Endothelial cell of umbilical vein (primary cell): ENCODE results near the gene GRAMD1B. TPM values are rescaled to one million over a fixed set of nuclear protein-coding genes. Genes with fewer than 3 reads are reported as not detected.
A peak's percentile ranks its signal among the peaks of the same experiment; 100 is the strongest.

ENCODE experiments used
- BruUV-seq: library from RNA; stranded (reverse); fragments of 400-500 nt; replicated peaks from 2 replicates; lab custom pipeline; 2021; lab: Mats Ljungman, UMichigan
- CTCF ChIA-PET: fragments of 300-600, 350-600 bp; sonication (Branson Sonifier 250); formaldehyde crosslinking; loops from one replicate; lab custom pipeline; 2021; ENCODE audit warnings: antibody characterized with exemption, inconsistent platforms; lab: Charles Lee
- POLR2A ChIA-PET: fragments of 300-600, 350-600 bp; sonication (Branson Sonifier 250); formaldehyde crosslinking; loops from one replicate; lab custom pipeline; 2021; ENCODE audit warnings: antibody characterized with exemption, inconsistent platforms; lab: Charles Lee
- DNase-seq: peaks from one replicate; pipeline ENCODE4 v3.0.0-alpha.2; 2011; ENCODE audit warnings: low read depth, low spot score
- FAIRE-seq: peaks from 2 replicates; lab custom pipeline; 2011; peaks lifted over from hg19 to GRCh38; lab: Jason Lieb, UNC
- H2AFZ ChIP-seq: 2 replicates; pipeline ENCODE4 v1.6.0; 2012; ENCODE audit warnings: low read depth, low read length, control low read depth, inconsistent platforms
- H3K27ac ChIP-seq: 2 replicates; pipeline ENCODE4 v1.5.1; 2011; ENCODE audit warnings: low read depth, mild to moderate bottlenecking, control low read depth, low read length, moderate library complexity; ENCODE audit not compliant: insufficient read depth
- H3K27me3 ChIP-seq, 2 experiments: 2 replicates each; pipeline versions ENCODE4 v1.6.0 to v1.6.1; 2011; ENCODE audit warnings: low read length in 2 of 2, mixed read lengths in 1 of 2; ENCODE audit not compliant: control insufficient read depth in 2 of 2, insufficient read depth in 2 of 2
- H3K36me3 ChIP-seq, 2 experiments: 2 replicates in 1 of 2; 3 replicates in 1 of 2; pipeline ENCODE4 v1.5.1; 2011; ENCODE audit warnings: low read length in 2 of 2, mild to moderate bottlenecking in 1 of 2, moderate library complexity in 1 of 2; ENCODE audit not compliant: control insufficient read depth in 2 of 2, insufficient read depth in 2 of 2; ENCODE audit errors: extremely low read depth in 1 of 2
- H3K4me1 ChIP-seq: 3 replicates; pipeline ENCODE4 v1.5.1; 2011; ENCODE audit warnings: mild to moderate bottlenecking, low read length; ENCODE audit not compliant: control insufficient read depth, insufficient read depth; ENCODE audit errors: extremely low read depth
- H3K4me2 ChIP-seq: 2 replicates; pipeline ENCODE4 v1.6.1; 2011; ENCODE audit warnings: low read length, control low read depth, mixed read lengths; ENCODE audit not compliant: insufficient read depth
- H3K4me3 ChIP-seq, 3 experiments: fragments of 200-600 bp in 1 of 3; sonication (generic), shearing (Covaris generic) in 1 of 3; replicated peaks in 1 of 3; 2 replicates each; pipeline ENCODE4 v1.5.1; 2011 to 2016; ENCODE audit warnings: control low read depth in 3 of 3, low read length in 3 of 3, mild to moderate bottlenecking in 2 of 3, inconsistent platforms in 1 of 3, low read depth in 1 of 3, moderate library complexity in 1 of 3; ENCODE audit not compliant: insufficient read depth in 1 of 3
- H3K79me2 ChIP-seq: 2 replicates; pipeline ENCODE4 v1.6.0; 2012; ENCODE audit warnings: low read length, inconsistent platforms; ENCODE audit not compliant: control insufficient read depth, insufficient read depth
- H3K9ac ChIP-seq: replicated peaks from 2 replicates; pipeline ENCODE3; 2011; ENCODE audit warnings: low read length, control low read depth; ENCODE audit not compliant: insufficient read depth; ENCODE audit errors: extremely low read depth
- H3K9me1 ChIP-seq: replicated peaks from 3 replicates; pipeline ENCODE4 v1.6.0; 2011; ENCODE audit warnings: mild to moderate bottlenecking, low read length; ENCODE audit not compliant: control insufficient read depth, insufficient read depth; ENCODE audit errors: extremely low read depth
- H3K9me3 ChIP-seq: replicated peaks from 2 replicates; pipeline ENCODE4 v1.5.1; 2012; ENCODE audit warnings: low read length, inconsistent platforms; ENCODE audit not compliant: control insufficient read depth, insufficient read depth
- H4K20me1 ChIP-seq: replicated peaks from 2 replicates; pipeline ENCODE3; 2011; ENCODE audit warnings: mild to moderate bottlenecking, low read length; ENCODE audit not compliant: control insufficient read depth, insufficient read depth; ENCODE audit errors: extremely low read depth
- CTCF ChIP-seq, 2 donors: IDR thresholded peaks; 1 replicate in 1 of 2; 2 replicates in 1 of 2; pipeline ENCODE4 v1.5.1; 2011; ENCODE audit warnings: low read length in 2 of 2, mild to moderate bottlenecking in 2 of 2, moderate library complexity in 2 of 2, control low read depth in 1 of 2, inconsistent platforms in 1 of 2, low read depth in 1 of 2; ENCODE audit not compliant: insufficient read depth in 1 of 2; ENCODE audit errors: extremely low read depth in 1 of 2
- FOS ChIP-seq: IDR thresholded peaks from 2 replicates; pipeline ENCODE4 v1.6.1; 2011; ENCODE audit warnings: mild to moderate bottlenecking, low read length, moderate library complexity, borderline replicate concordance; ENCODE audit not compliant: insufficient read depth
- GATA2 ChIP-seq: IDR thresholded peaks from 2 replicates; pipeline ENCODE4 v1.7.0; 2011; ENCODE audit warnings: low read depth, mild to moderate bottlenecking, moderate library complexity, mixed read lengths, low read length; ENCODE audit not compliant: insufficient read length, insufficient read depth
- JUN ChIP-seq: IDR thresholded peaks from 2 replicates; pipeline ENCODE4 v1.6.1; 2011; ENCODE audit warnings: borderline replicate concordance, low read depth; ENCODE audit not compliant: insufficient read length, insufficient read depth
- MAX ChIP-seq: IDR thresholded peaks from 2 replicates; pipeline ENCODE4 v1.6.1; 2011; ENCODE audit not compliant: insufficient read depth, insufficient read length
- MYC ChIP-seq: IDR thresholded peaks from one replicate; pipeline ENCODE4 v1.6.1; 2011; ENCODE audit warnings: mild to moderate bottlenecking, low read depth, low read length
- POLR2A ChIP-seq: IDR thresholded peaks from 2 replicates; pipeline ENCODE4 v1.6.1; 2012; ENCODE audit warnings: low read depth, mild to moderate bottlenecking, control low read depth, low read length
- POLR2AphosphoS5 ChIP-seq: IDR thresholded peaks from 2 replicates; pipeline ENCODE4 v1.6.1; 2012; ENCODE audit warnings: low read depth, mild to moderate bottlenecking, control low read depth, low read length, moderate library complexity; ENCODE audit not compliant: insufficient read depth
- dilution Hi-C: fragments of 300-500 bp; cut with MboI; formaldehyde crosslinking; loops from one replicate; pipeline ENCODE4 v1.15.0; 2019; ENCODE audit warnings: low sequenced_read_pairs; ENCODE audit not compliant: extremely low pct_ligation_motif_present
- intact Hi-C: fragments of 100-400 bp; cut with micrococcal nuclease; formaldehyde crosslinking; loops from one replicate; pipeline ENCODE4 v1.10.0; 2022
- polyA plus RNA-seq, 4 experiments: library from polyadenylated mRNA; depleted of rRNA in 3 of 4; stranded (reverse) in 3 of 4; unstranded in 1 of 4; fragments of >200 nt; gene quantifications; 2 replicates each; pipeline versions ENCODE4 v1.2.1 to v1.2.3, GENCODE V29; 2011 to 2012; ENCODE audit warnings: missing spikeins in 1 of 4
- total RNA-seq: library from RNA; stranded (reverse); gene quantifications from 2 replicates; pipeline ENCODE4 v1.2.3, GENCODE V29; 2021

The GRAMD1B gene
- total and polyA plus RNA-seq, 2 donors (not counting 3 experiments of a cell fraction or from before 2014, with no cell fraction given) = 5.1 to 11.1 TPM

GRCh38 chr11:123576501-123576900, 146.4 kb downstream of the GRAMD1B start:
- Histone ChIP-seq H3K27ac (no peak overlapping the region), H3K9me3 (no peaks in the 10 kb centered on the region), H3K4me3 (no peak overlapping the region), H3K4me1 (no peaks in the 10 kb centered on the region), H3K27me3 (peaks cover 2 to 8% of the 10 kb centered on the region in 2 experiments), H4K20me1 (no peaks in the 10 kb centered on the region), H3K9me1 (no peaks in the 10 kb centered on the region), H3K79me2 (no peaks in the 10 kb centered on the region), H3K4me2 (no peak overlapping the region), H2AFZ (no peak overlapping the region), H3K36me3 (no peaks in the 10 kb centered on the region), H3K9ac (no peak overlapping the region)
- no peak for FAIRE-seq
- POLR2A ChIA-PET = no interaction called here
- intact Hi-C loops = loop anchor here (1.0 kb wide), 1 partner anchor 473 kb away; no protein-coding TSS in a partner anchor
- dilution Hi-C loops = no loop called here
- TF ChIP-seq MYC = no peak
- DNase-seq = no peak
- BruUV-seq = no TSS peak
- CTCF ChIA-PET = interaction anchor here (0.7 to 2.1 kb wide), 26 partner anchors 9 to 473 kb away, joined by 3 to 31 read pairs (median 5); no protein-coding TSS in a partner anchor

GRCh38 chr11:123577081-123577598, 147.1 kb downstream of the GRAMD1B start:
- no peaks in the 10 kb centered on the region for H3K36me3 ChIP-seq
- BruUV-seq = no TSS peak
- no peaks in the 10 kb centered on the region for H4K20me1 ChIP-seq
- FAIRE-seq = peak; percentile 83
- H3K4me3 ChIP-seq = no peak overlapping the region
- H3K27ac ChIP-seq = no peak overlapping the region
- intact Hi-C loops (loop anchor here (1.0 kb wide), 1 partner anchor 66 kb away; no protein-coding TSS in a partner anchor), dilution Hi-C loops (no loop called here)
- TF ChIP-seq POLR2A (no peak), MAX (peak; percentile 56), CTCF (IDR thresholded peaks at IDR 0.05; ENCODE audit: extremely low read depth in 1 of 2, insufficient read depth in 1 of 2, low read depth in 1 of 2, low read length in 2 of 2) (peak; percentile 83 to 94), FOS (no peak), POLR2AphosphoS5 (no peak), JUN (no peak), GATA2 (no peak), MYC (peak; percentile 47)
- ChIA-PET POLR2A (no interaction called here), CTCF (interaction anchor here (0.7 to 2.1 kb wide), 24 partner anchors 8 to 474 kb away, joined by 3 to 31 read pairs (median 6); no protein-coding TSS in a partner anchor)
- peaks cover 2 to 8% of the 10 kb centered on the region in 2 experiments for H3K27me3 ChIP-seq
- no peak overlapping the region for H3K9ac ChIP-seq
- no peaks in the 10 kb centered on the region for H3K4me1 ChIP-seq
- no peaks in the 10 kb centered on the region for H3K9me1 ChIP-seq
- H3K79me2 ChIP-seq = no peaks in the 10 kb centered on the region
- no peak overlapping the region for H2AFZ ChIP-seq
- peak; percentile 52 for DNase-seq
- H3K4me2 ChIP-seq = no peak overlapping the region
- no peaks in the 10 kb centered on the region for H3K9me3 ChIP-seq
